Subcutaneous abdominal adipose tissue (tissue), 5 donors: ENCODE measurements around the gene GMPS.
"Not testable (repeated sequence)": the region's sequence is repeated elsewhere in the genome, so short reads cannot be mapped to it uniquely, and the experiment has no call there.

ENCODE experiments used
- H3K27ac ChIP-seq: one replicate; pipeline ENCODE4 v1.7.0; 2013; ENCODE audit warnings: low read depth, mild to moderate bottlenecking, inconsistent platforms, low read length, moderate library complexity
- H3K27me3 ChIP-seq, 5 donors: one replicate each; pipeline ENCODE4 v1.7.0; 2013; ENCODE audit warnings: low read length in 5 of 5, inconsistent platforms in 1 of 5; ENCODE audit not compliant: control insufficient read depth in 5 of 5, insufficient read depth in 4 of 5
- H3K36me3 ChIP-seq, 5 donors: one replicate each; pipeline ENCODE4 v1.7.0; 2013; ENCODE audit warnings: low read length in 5 of 5; ENCODE audit not compliant: control insufficient read depth in 5 of 5, insufficient read depth in 5 of 5
- H3K4me1 ChIP-seq, 5 donors: one replicate each; pipeline ENCODE4 v1.7.0; 2013; ENCODE audit warnings: low read length in 5 of 5, mild to moderate bottlenecking in 3 of 5, moderate library complexity in 1 of 5; ENCODE audit not compliant: control insufficient read depth in 5 of 5, insufficient read depth in 5 of 5
- H3K4me3 ChIP-seq, 5 donors: one replicate each; pipeline ENCODE4 v1.7.0; 2013; ENCODE audit warnings: low read length in 5 of 5, low read depth in 1 of 5
- H3K9ac ChIP-seq, 5 donors: one replicate each; pipeline ENCODE4 v1.7.0; 2013; ENCODE audit warnings: low read length in 5 of 5, mild to moderate bottlenecking in 4 of 5, moderate library complexity in 3 of 5
- H3K9me3 ChIP-seq, 5 donors: one replicate each; pipeline ENCODE4 v1.7.0; 2013; ENCODE audit warnings: low read length in 5 of 5; ENCODE audit not compliant: control insufficient read depth in 5 of 5
- donor health status: healthy.
- donor health status: healthy.
- donor health status: healthy.
- donor health status: healthy.
- donor health status: healthy.

Gene GMPS

DNA sequence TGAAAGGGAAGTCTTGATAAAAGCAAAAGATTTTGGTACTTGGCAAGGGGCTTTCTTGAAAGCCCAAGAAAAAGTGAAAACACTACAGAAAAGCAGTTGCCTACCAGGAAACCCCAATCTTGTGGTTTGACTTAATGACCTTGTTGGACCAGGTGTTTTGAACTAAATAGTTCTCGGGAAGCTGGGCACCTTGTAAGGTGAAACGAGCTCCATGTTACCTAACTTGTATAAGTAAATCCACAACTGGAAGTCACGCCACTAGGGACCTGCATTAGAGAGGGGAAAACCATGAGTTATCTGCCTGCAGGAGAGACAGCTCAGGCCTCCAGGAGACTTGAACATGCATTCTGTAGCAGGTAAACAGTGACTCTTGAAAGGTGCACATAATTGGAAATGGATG, 88.2 kb downstream of the GMPS start:
- no peaks in the 10 kb centered on the region for H3K9me3 ChIP-seq
- H3K27ac ChIP-seq, result no peak overlapping the region
- no peak overlapping the region for H3K9ac ChIP-seq
- H3K27me3 ChIP-seq, result no peaks in the 10 kb centered on the region
- no peak overlapping the region for H3K4me3 ChIP-seq
- no peaks in the 10 kb centered on the region for H3K4me1 ChIP-seq
- H3K36me3 ChIP-seq, result no peaks in the 10 kb centered on the region

DNA sequence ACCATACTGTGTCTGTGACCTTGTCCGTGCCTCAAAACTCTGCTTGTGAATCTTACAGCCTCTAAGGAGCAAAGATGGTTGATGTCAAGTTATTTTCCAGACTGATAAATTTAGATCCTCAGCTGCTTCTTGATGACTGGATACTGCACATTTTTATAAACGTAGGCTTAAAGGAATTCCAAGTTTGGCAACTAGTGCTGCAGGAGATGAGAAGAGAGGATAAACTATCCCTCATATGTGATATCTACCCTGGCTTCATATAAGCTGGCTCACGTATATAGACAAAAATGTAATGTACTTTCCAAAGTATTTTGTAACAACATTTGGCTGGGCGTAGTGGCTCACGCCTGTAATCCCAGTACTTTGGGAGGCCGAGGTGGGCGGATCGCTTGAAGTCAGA, 89.6 kb downstream of the GMPS start:
- Histone ChIP-seq H3K9me3 (no peaks in the 10 kb centered on the region), H3K36me3 (no peaks in the 10 kb centered on the region), H3K4me1 (no peaks in the 10 kb centered on the region), H3K4me3 (no peak overlapping the region), H3K9ac (no peak overlapping the region), H3K27me3 (no peaks in the 10 kb centered on the region), H3K27ac (no peak overlapping the region)

DNA sequence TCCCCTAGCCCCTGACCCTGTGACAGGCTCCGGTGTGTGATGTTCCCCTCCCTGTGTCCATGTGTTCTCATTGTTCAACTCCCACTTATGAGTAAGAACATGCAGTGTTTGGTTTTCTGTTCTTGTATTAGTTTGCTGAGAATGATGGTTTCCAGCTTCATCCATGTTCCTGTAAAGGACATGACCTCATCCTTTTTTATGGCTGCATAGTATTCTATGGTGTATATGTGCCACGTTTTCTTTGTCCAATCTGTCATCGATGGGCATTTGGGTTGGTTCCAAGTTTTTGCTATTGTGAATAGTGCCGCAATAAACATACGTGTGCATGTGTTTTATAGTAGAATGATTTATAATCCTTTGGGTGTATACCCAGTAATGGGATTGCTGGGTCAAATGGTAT, 90.6 kb downstream of the GMPS start:
- H3K27ac ChIP-seq, H3K9ac ChIP-seq, H3K4me1 ChIP-seq, H3K36me3 ChIP-seq, H3K4me3 ChIP-seq, H3K9me3 ChIP-seq, H3K27me3 ChIP-seq: not testable (repeated sequence)

DNA sequence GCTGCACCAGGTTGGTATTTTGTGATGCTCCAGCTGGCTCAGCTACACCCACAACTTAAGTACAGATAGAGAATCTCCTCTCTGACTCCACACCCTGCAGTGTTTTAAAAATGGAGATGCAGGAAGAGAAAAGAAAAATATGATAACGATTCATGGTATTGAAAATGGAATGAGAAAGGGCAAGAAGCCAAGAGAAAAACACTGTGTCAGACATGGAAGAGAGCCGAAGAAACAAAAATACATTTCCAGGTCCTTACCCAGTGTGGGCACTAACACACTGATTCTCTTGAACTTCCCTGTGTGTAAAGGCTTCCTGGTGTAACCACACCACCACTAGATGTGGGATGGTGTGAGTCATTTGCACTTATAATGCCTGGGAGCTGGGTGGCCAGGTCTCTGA, 93.1 kb downstream of the GMPS start:
- Histone ChIP-seq H3K9ac (no peak overlapping the region), H3K36me3 (no peaks in the 10 kb centered on the region), H3K27ac (no peak overlapping the region)

DNA sequence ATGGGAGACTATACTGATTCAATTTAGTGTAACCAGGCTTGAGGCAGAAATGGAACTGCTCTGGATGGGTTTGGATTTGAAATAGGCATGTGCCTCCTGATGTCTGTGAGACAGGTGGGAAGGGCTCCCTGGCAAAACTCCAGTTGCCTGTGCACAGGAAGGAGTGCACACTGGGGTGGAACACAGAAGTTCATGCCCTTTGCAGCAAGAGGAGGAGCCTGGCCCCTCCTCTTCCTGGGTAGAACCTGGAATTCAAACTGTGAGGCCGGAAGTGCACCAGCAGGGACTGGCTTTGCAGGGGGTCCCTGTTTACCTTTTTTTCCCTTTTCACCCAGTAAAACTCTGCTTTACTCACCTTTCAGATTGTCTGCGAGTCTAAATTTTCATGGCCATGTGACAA, 99.9 kb downstream of the GMPS start:
- Histone ChIP-seq H3K4me3 (no peak overlapping the region), H3K27ac (no peak overlapping the region), H3K9me3 (peaks cover 0 to 7% (median 4%) of the 10 kb centered on the region in 5 donors), H3K27me3 (no peaks in the 10 kb centered on the region), H3K4me1 (no peaks in the 10 kb centered on the region), H3K36me3 (no peaks in the 10 kb centered on the region), H3K9ac (no peak overlapping the region)

More for the DNA sequence above, 93.1 kb downstream of the GMPS start:
- no peaks in the 10 kb centered on the region for H3K4me1 ChIP-seq
- H3K27me3 ChIP-seq, result no peaks in the 10 kb centered on the region
- H3K4me3 ChIP-seq, result no peak overlapping the region
- no peaks in the 10 kb centered on the region for H3K9me3 ChIP-seq

DNA sequence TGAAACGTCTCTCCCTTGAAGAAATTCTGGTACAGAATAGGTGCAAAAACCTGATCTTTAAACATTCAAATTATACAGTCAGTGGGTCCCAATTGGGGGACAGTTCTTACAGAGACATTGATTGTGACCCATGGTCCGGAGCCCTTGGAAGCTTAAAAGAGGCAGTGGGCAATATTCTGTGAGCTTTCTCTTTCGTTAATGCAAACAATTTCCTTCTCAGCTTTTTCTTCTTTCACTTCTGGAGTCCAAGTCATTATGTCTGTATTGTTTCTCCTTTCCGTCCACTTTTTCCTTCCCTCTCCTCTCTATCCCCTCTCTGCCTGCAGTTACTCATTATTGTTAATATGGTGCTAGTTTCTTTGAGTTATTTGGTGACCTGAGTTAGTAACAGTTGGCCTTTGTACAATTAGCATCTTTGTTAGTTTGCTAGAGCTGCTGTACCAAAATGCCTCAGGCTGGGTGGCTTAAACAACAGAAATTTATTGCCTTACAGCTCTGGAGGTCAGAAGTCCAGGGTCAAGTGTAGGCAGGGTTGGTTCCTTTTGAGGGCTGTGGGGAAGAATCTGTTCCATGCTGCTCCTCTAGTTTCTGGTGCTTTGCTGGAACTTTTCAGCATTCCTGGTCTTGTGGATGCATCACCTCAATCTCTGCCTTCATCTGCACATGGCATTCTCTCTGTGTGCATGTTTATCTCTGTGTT, 102.6 kb downstream of the GMPS start:
- Histone ChIP-seq H3K4me3 (no peak overlapping the region), H3K4me1 (no peaks in the 10 kb centered on the region), H3K27ac (no peak overlapping the region), H3K36me3 (no peaks in the 10 kb centered on the region), H3K9ac (no peak overlapping the region), H3K27me3 (no peaks in the 10 kb centered on the region), H3K9me3 (peaks cover 0 to 7% (median 4%) of the 10 kb centered on the region in 5 donors)

DNA sequence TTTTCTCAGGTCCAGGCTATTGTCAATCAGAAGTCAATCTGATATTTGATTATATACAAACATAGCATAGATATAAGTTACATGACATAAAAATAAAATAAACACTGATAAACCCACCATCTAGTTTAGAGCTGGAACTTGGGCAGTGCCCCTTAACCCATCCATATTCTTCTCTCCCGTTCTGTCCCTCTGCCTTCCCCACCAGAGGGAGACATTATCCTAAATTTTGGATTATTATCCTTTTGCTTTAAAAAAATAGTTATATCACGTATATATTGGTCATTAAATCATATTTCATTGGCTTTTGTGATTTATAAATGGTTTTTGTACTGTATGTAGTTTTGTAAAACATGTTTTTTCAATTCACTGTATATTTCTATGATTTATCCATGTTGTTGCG, 107.9 kb downstream of the GMPS start:
- Histone ChIP-seq H3K4me1 (no peaks in the 10 kb centered on the region), H3K9me3 (no peaks in the 10 kb centered on the region), H3K9ac (no peak overlapping the region), H3K36me3 (no peaks in the 10 kb centered on the region), H3K27me3 (no peaks in the 10 kb centered on the region), H3K27ac (no peak overlapping the region), H3K4me3 (no peak overlapping the region)

DNA sequence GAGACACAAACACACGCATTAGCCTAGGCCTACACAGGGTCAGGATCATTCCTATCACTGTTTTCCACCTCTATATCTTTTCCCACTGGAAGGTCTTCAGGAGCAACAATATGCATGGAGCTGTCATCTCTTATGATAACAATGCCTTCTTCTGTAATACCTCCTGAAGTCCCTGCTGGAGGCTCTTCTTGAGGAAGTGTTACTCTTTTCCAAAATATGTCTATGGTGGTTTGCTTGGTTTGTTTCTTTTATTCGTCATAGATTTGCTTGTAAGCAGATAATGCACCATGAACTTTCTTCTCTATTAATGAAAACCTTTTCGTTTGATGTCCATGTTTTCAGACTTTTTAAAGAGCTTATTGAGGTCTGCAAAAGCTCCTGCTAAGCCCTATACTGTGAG, 109.3 kb downstream of the GMPS start:
- H3K36me3 ChIP-seq, result no peaks in the 10 kb centered on the region
- no peaks in the 10 kb centered on the region for H3K27me3 ChIP-seq
- no peaks in the 10 kb centered on the region for H3K4me1 ChIP-seq
- H3K27ac ChIP-seq, result no peak overlapping the region
- H3K9ac ChIP-seq, result no peak overlapping the region
- no peaks in the 10 kb centered on the region for H3K9me3 ChIP-seq
- no peak overlapping the region for H3K4me3 ChIP-seq

DNA sequence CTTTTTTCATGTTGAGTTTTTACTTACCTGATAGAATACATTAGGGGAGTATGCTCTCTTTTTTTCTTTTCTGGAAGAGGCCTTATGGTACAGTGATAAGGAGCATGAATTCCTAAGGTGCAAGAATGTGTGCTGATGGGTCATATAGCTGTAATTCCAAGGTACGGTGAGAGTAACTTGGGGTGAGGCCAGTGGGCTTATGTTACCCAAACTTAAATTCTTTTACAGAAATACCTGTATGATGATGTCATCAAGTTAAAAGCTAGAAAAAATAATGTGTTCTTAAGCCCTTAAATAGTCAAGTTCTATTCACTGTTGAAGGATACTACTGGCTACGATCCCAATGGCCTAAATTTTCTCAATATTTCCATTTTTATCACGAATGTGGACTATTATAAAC, 111.2 kb downstream of the GMPS start:
- Histone ChIP-seq H3K9ac (no peak overlapping the region), H3K27me3 (no peaks in the 10 kb centered on the region), H3K36me3 (no peaks in the 10 kb centered on the region), H3K4me1 (no peaks in the 10 kb centered on the region), H3K27ac (no peak overlapping the region), H3K4me3 (no peak overlapping the region), H3K9me3 (no peaks in the 10 kb centered on the region)

DNA sequence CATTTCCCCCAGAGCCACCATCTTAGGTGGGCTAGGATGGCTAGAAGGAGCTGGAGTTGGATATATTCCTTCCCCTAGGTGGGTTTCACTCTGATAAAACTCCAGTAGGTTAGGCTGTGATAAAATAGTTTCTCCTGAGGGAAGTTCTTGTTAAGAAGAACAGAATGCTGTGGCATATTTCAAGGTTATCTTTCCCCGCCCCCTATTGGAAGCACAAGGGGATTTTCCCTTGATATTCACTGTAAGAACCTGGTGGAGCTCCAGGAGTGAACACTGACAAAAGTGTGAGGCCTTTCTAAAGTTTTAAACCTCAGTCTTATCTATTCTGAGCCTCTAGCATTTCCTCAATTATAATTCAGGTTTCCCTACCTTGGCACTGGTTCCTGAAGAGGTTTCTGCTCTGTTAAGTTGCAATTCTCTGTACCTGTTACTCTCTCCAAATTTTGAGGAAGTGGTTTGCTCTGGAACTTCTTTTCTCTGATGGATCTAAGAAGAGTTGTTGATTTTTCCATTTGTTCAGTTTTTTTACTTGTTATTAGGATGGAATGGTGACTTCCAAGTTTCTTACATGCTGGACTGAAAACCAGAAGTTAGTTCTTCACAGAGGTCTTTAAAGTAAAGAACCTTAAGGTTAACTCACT, 113.5 kb downstream of the GMPS start:
- Histone ChIP-seq H3K4me1 (no peaks in the 10 kb centered on the region), H3K9me3 (no peaks in the 10 kb centered on the region), H3K36me3 (no peaks in the 10 kb centered on the region), H3K9ac (no peak overlapping the region), H3K27me3 (no peaks in the 10 kb centered on the region), H3K4me3 (no peak overlapping the region), H3K27ac (no peak overlapping the region)
